Measurements from ENCODE around the gene TMEM214. TPM values are rescaled to one million over a fixed set of nuclear protein-coding genes. Genes with fewer than 3 reads are reported as not detected.

Gene TMEM214
- total RNA-seq, 2 donors from 2014 or later: 68.2 to 84.4 TPM

- ATAC-seq (ENCODE audit: insufficient number of reproducible peaks, low FRiP score, low read depth) (no peak), DNase-seq (ENCODE audit: low spot score) (no peak)
- no peak overlapping the region for H3K27ac ChIP-seq
- peaks cover 35% of the 10 kb centered on the region for H3K36me3 ChIP-seq
- H3K9me3 ChIP-seq: no peaks in the 10 kb centered on the region
- peaks cover 0 to 12% of the 10 kb centered on the region in 2 donors for H3K4me1 ChIP-seq (ENCODE audit: control insufficient read depth in 1 of 2, low read depth in 2 of 2)
- no peak overlapping the region for H3K4me3 ChIP-seq
- no peaks in the 10 kb centered on the region for H3K27me3 ChIP-seq (replicated peaks; ENCODE audit: insufficient read depth)
- no peak for TF ChIP-seq CTCF (IDR thresholded peaks at IDR 0.05)
Measured at GRCh38 chr2:27042985-27043634, 10.3 kb downstream of the TMEM214 start.

GRCh38 chr2:27049422-27050280 is 16.9 kb downstream of the TMEM214 start:
- Histone ChIP-seq H3K27ac (peak overlapping the region; percentile 80 to 87), H3K4me3 (peak overlapping the region; percentile 89), H3K36me3 (peaks cover 4% of the 10 kb centered on the region), H3K9me3 (no peaks in the 10 kb centered on the region), H3K27me3 (replicated peaks; ENCODE audit: insufficient read depth) (no peaks in the 10 kb centered on the region), H3K4me1 (ENCODE audit: control insufficient read depth in 1 of 2, low read depth in 2 of 2) (peaks cover 5 to 15% of the 10 kb centered on the region in 2 donors)
- ATAC-seq (ENCODE audit: insufficient number of reproducible peaks, low FRiP score, low read depth): no peak
- no peak for TF ChIP-seq CTCF (IDR thresholded peaks at IDR 0.05)
- DNase-seq (ENCODE audit: low spot score): no peak

GRCh38 chr2:27050281-27050995 is 17.7 kb downstream of the TMEM214 start:
- peak overlapping the region; percentile 89 for H3K4me3 ChIP-seq
- peaks cover 12% of the 10 kb centered on the region for H3K36me3 ChIP-seq
- peak; percentile 62 for TF ChIP-seq CTCF (IDR thresholded peaks at IDR 0.05)
- H3K27ac ChIP-seq: peak overlapping the region; percentile 80 to 87
- DNase-seq (ENCODE audit: low spot score) (peak; percentile 65), ATAC-seq (ENCODE audit: insufficient number of reproducible peaks, low FRiP score, low read depth) (peak; percentile 88)
- H3K4me1 ChIP-seq (ENCODE audit: control insufficient read depth in 1 of 2, low read depth in 2 of 2): peaks cover 5 to 15% of the 10 kb centered on the region in 2 donors
- H3K27me3 ChIP-seq (replicated peaks; ENCODE audit: insufficient read depth): no peaks in the 10 kb centered on the region
- H3K9me3 ChIP-seq: no peaks in the 10 kb centered on the region

- peak; percentile 87 for DNase-seq (ENCODE audit: low spot score)
- TF ChIP-seq CTCF (IDR thresholded peaks at IDR 0.05): no peak
- H3K36me3 ChIP-seq: peaks cover 19% of the 10 kb centered on the region
- peak within 1 kb of the TSS; percentile 89 for H3K4me3 ChIP-seq
- H3K9me3 ChIP-seq: no peaks in the 10 kb centered on the region
- peak; percentile 65 for ATAC-seq (ENCODE audit: insufficient number of reproducible peaks, low FRiP score, low read depth)
- H3K4me1 ChIP-seq (ENCODE audit: control insufficient read depth in 1 of 2, low read depth in 2 of 2): peaks cover 5 to 15% of the 10 kb centered on the region in 2 donors
- peak within 1 kb of the TSS; percentile 80 to 87 for H3K27ac ChIP-seq
- no peaks in the 10 kb centered on the region for H3K27me3 ChIP-seq (replicated peaks; ENCODE audit: insufficient read depth)
Measured at GRCh38 chr2:27050996-27051901, 18.5 kb downstream of the TMEM214 start, which contains the start of gene AGBL5. Gene AGBL5, plus strand, starts transcription at chr2:27051668. Its CDS starts 1,291 bp downstream, at chr2:27052959.

Measured in thoracic aorta (tissue), 2 donors.